Dendritic cell treated with granulocyte-macrophage colony-stimulating factor and Interleukin-4, amounts not matched to agents 40 ng/mL and 50 ng/mL, for 4 days (primary cell): Measurements from ENCODE around the gene SUN1.

Experiments
- H3K27ac Mint-ChIP-seq: one replicate; pipeline ENCODE4 v1.8.0; 2022; ENCODE audit warnings: mild to moderate bottlenecking, mixed read lengths
- H3K27me3 Mint-ChIP-seq: one replicate; pipeline ENCODE4 v1.8.0; 2022; ENCODE audit warnings: mild to moderate bottlenecking, mixed read lengths
- H3K36me3 Mint-ChIP-seq: one replicate; pipeline ENCODE4 v1.8.0; 2022; ENCODE audit warnings: low read depth, mixed read lengths
- H3K4me1 Mint-ChIP-seq: one replicate; pipeline ENCODE4 v1.8.0; 2022; ENCODE audit warnings: low read depth, mixed read lengths
- H3K4me3 Mint-ChIP-seq: one replicate; pipeline ENCODE4 v1.8.0; 2022; ENCODE audit warnings: mild to moderate bottlenecking, moderate library complexity, mixed read lengths
- H3K9me3 Mint-ChIP-seq: one replicate; pipeline ENCODE4 v1.8.0; 2022; ENCODE audit warnings: mixed read lengths
- intact Hi-C: fragments of 100-400 bp; cut with micrococcal nuclease; formaldehyde crosslinking; loops from one replicate; pipeline ENCODE4 v1.15.0; 2022

SUN1 gene, protein sequence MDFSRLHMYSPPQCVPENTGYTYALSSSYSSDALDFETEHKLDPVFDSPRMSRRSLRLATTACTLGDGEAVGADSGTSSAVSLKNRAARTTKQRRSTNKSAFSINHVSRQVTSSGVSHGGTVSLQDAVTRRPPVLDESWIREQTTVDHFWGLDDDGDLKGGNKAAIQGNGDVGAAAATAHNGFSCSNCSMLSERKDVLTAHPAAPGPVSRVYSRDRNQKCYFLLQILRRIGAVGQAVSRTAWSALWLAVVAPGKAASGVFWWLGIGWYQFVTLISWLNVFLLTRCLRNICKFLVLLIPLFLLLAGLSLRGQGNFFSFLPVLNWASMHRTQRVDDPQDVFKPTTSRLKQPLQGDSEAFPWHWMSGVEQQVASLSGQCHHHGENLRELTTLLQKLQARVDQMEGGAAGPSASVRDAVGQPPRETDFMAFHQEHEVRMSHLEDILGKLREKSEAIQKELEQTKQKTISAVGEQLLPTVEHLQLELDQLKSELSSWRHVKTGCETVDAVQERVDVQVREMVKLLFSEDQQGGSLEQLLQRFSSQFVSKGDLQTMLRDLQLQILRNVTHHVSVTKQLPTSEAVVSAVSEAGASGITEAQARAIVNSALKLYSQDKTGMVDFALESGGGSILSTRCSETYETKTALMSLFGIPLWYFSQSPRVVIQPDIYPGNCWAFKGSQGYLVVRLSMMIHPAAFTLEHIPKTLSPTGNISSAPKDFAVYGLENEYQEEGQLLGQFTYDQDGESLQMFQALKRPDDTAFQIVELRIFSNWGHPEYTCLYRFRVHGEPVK

DNA sequence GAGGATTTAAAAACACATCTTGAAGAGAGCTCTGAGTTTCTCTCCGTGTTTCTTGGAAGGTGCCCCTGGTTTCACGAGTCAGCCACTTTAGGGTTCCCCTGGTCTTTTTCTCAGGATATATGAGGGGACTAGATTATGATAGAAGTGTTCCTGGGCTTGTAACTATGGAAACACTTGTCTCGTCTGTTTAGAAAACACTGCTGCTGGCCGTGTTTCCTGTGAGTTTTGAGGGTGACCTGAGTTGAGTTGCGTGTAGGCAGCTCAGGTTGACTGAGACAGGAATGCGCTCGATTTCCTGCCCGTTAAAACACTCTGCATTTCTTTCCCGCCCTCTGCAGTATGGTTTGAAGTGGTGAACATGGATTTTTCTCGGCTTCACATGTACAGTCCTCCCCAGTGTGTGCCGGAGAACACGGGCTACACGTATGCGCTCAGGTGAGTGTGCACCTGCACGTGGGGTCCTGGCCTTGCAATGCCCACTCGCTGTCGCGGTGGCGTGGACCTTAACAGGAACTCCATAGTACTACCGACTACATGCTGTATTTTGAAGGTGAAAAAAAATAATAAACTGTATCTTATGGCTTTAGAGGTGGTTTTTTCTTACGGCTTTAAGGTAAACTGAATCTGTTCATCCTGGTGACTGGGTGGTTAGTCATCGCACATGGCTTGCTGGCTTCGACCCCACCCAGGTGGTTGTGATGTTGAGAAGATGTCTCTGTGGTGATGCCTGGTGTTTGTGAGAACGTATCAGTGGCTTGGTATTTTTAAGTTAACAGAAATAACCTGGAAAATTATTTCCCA is at the start of gene SUN1:
SUN1 (plus strand) TSS at position 310 of the 801 bp plus-strand sequence; CDS start at position 359, 49 bp downstream.
- intact Hi-C loops: no loop called here
- Mint-ChIP-seq H3K4me3 (no peak within 1 kb of the TSS), H3K9me3 (no peaks in the 10 kb centered on the region), H3K4me1 (peaks cover 40% of the 10 kb centered on the region), H3K36me3 (peaks cover 48% of the 10 kb centered on the region), H3K27ac (no peak within 1 kb of the TSS), H3K27me3 (peaks cover 9% of the 10 kb centered on the region)

- intact Hi-C loops: no loop called here
- H3K36me3 Mint-ChIP-seq: peaks cover 83% of the 10 kb centered on the region
These were observed 49.4 kb upstream of the SUN1 start for GRCh38 chr7:782718-783449.

DNA sequence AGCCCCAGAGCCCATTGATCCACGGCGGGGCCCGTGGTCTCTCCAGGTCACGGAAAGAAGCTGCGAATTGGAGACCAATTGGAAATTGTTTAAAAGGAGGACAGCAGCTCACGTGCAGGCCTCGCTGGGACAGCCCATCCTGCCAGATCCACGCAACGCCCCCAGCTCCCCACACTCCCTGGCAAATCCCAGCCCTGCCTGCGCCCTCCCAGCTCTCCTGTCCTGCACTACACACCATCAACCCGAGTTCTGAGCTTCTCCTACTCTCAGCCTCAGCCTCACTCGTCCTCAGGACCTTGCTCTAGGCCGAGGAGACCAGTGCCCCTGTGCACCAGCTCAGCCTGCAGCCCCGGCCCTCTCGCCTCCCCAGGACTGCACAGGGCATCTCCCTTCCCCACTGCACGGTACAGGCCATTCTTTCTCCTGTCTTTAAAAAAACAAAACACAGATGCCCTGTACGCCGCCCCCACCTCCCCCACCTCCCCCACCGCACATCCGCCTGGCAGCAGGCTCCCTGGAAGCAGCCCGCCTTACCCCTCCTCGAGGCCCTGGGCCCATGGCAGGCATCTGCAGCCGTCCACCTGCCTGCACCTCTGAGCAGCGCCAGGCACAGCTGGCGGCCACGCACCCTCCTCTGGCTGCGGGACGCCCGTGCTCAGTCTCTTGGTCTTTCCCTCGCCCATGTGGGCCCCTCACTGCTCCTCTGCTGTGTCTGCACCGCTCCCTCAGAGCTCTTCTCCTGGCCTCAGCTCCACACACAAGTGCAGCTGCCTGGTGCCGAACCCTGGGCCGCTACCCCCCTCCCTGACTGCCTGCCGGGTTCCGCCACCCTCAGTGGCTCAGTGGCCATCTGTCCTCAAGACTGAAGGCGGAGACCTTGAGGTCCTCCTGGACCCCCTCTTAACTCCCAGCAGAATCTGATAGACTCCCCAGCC is 48.5 kb upstream of the SUN1 start:
- H3K36me3 Mint-ChIP-seq: peaks cover 83% of the 10 kb centered on the region
- peaks cover 18% of the 10 kb centered on the region for H3K9me3 Mint-ChIP-seq
- intact Hi-C loops: no loop called here
- H3K27ac Mint-ChIP-seq: no peak overlapping the region
- no peaks in the 10 kb centered on the region for H3K4me1 Mint-ChIP-seq
- no peaks in the 10 kb centered on the region for H3K27me3 Mint-ChIP-seq
- no peak overlapping the region for H3K4me3 Mint-ChIP-seq

More at GRCh38 chr7:782718-783449, 49.4 kb upstream of the SUN1 start:
- Mint-ChIP-seq H3K4me1 (no peaks in the 10 kb centered on the region), H3K4me3 (no peak overlapping the region), H3K27ac (no peak overlapping the region), H3K27me3 (no peaks in the 10 kb centered on the region), H3K9me3 (peaks cover 12% of the 10 kb centered on the region)

DNA sequence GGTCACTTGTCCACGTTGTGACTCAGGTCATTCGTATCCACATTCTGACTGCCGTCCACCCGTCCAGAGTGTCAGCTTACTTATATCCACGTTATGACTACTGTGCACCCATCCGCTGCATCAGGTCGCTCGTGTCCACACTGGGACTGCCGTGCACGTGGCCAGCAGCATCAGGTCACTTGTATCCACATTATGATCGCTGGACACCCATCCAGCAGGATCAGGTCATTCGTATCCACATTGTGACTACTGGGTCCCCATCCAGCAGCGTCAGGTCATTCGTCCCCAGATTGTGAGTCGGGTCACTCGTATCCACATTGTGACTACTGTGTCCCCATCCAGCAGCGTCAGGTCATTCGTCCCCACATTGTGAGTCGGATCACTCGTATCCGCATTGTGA is 47.3 kb upstream of the SUN1 start:
- Mint-ChIP-seq H3K4me1 (no peaks in the 10 kb centered on the region), H3K4me3 (no peak overlapping the region), H3K27me3 (no peaks in the 10 kb centered on the region), H3K9me3 (peaks cover 24% of the 10 kb centered on the region), H3K27ac (no peak overlapping the region), H3K36me3 (peaks cover 80% of the 10 kb centered on the region)
- intact Hi-C loops: no loop called here

- no peak overlapping the region for H3K4me3 Mint-ChIP-seq
- intact Hi-C loops: no loop called here
- peaks cover 24% of the 10 kb centered on the region for H3K9me3 Mint-ChIP-seq
- no peaks in the 10 kb centered on the region for H3K27me3 Mint-ChIP-seq
- H3K36me3 Mint-ChIP-seq: peaks cover 77% of the 10 kb centered on the region
- H3K27ac Mint-ChIP-seq: no peak overlapping the region
- no peaks in the 10 kb centered on the region for H3K4me1 Mint-ChIP-seq
These were observed 46.9 kb upstream of the SUN1 start for GRCh38 chr7:785416-785815.

- no peak overlapping the region for H3K27ac Mint-ChIP-seq
- H3K4me3 Mint-ChIP-seq: no peak overlapping the region
- intact Hi-C loops: loop anchor here (1.0 kb wide), 1 partner anchor 87 kb away; no protein-coding TSS in a partner anchor
- peaks cover 64% of the 10 kb centered on the region for H3K36me3 Mint-ChIP-seq
- H3K9me3 Mint-ChIP-seq: peaks cover 24% of the 10 kb centered on the region
- H3K4me1 Mint-ChIP-seq: no peaks in the 10 kb centered on the region
- no peaks in the 10 kb centered on the region for H3K27me3 Mint-ChIP-seq
These were observed 45.6 kb upstream of the SUN1 start for GRCh38 chr7:786472-787255.

- intact Hi-C loops: no loop called here
- Mint-ChIP-seq H3K4me3 (no peak overlapping the region), H3K27me3 (no peaks in the 10 kb centered on the region), H3K36me3 (peaks cover 55% of the 10 kb centered on the region), H3K27ac (no peak overlapping the region), H3K9me3 (peaks cover 15% of the 10 kb centered on the region), H3K4me1 (no peaks in the 10 kb centered on the region)
These were observed 44.7 kb upstream of the SUN1 start for GRCh38 chr7:787332-788240.

DNA sequence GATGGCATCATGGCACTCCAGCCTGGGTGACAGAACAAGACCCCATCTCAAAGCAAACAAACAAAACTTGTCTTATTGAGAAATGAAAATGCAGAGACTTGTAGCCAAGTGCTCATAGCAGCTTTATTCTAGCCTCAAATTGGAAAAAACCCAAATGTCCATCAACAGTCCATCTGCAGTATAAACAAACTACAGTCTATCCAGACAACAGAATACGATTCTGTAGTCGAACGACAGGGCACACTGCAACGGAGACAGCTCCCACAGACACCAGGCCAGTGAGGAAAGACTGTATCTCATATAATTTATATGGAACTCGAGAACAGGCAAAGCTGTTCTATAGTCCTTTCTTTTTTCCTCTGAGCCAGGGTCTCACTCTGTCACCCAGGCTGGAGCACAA is 40.8 kb upstream of the SUN1 start:
- no peaks in the 10 kb centered on the region for H3K27me3 Mint-ChIP-seq
- H3K27ac Mint-ChIP-seq: no peak overlapping the region
- no peaks in the 10 kb centered on the region for H3K4me1 Mint-ChIP-seq
- peaks cover 12% of the 10 kb centered on the region for H3K9me3 Mint-ChIP-seq
- no peak overlapping the region for H3K4me3 Mint-ChIP-seq
- intact Hi-C loops: no loop called here
- H3K36me3 Mint-ChIP-seq: peaks cover 23% of the 10 kb centered on the region

DNA sequence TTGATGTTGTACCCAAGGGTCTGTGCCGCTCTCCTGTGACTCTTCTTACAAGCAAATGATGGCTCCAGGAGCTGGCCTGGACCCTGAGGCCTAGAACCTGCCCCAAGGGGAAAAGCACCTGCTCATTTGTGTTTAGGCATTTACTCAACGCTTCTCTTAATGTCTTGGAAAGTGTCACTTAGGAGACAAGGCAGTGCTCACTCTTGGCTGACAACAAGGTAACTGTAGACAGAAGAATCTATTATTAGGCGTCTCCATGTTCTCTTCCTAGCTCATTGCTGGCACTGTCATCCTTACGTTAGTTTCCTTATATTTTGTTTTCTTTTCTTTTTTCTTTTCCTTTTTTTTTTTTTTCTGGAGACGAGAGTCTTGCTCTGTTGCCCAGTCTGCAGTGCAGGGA is 38.1 kb upstream of the SUN1 start:
- Mint-ChIP-seq H3K27ac (no peak overlapping the region), H3K4me3 (no peak overlapping the region), H3K27me3 (no peaks in the 10 kb centered on the region), H3K4me1 (peaks cover 7% of the 10 kb centered on the region), H3K9me3 (peaks cover 3% of the 10 kb centered on the region), H3K36me3 (peaks cover 5% of the 10 kb centered on the region)
- intact Hi-C loops: no loop called here

DNA sequence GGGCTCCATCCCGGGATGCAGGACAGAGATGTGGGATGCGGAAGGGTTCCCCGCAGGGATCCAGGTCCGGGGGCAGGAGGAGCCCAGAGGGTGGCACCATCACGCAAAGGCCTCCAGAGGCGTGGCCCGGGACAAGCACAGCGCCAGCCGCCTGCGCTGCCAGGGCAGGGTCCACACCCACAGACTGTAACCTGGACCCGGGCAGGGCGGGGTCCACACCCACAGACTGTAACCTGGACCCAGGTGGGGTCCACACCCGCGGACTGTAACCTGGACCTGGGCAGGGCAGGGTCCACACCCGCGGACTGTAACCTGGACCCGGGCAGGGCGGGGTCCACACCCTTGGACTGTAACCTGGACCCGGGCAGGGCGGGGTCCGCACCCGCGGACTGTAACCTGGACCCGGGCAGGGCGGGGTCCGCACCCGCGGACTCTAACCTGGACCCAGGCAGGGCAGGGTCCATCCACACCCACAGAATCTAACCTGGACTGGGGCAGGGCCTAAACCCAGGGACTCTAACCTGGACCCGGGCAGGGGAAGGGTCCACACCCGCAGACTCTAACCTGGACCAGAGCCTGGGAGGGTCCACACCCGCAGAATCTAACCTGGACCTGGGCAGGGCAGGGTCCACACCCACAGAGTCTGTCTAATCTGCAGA is 37.5 kb upstream of the SUN1 start:
- Mint-ChIP-seq H3K9me3 (no peaks in the 10 kb centered on the region), H3K27ac (no peak overlapping the region), H3K4me3 (no peak overlapping the region), H3K36me3 (no peaks in the 10 kb centered on the region), H3K4me1 (peaks cover 10% of the 10 kb centered on the region), H3K27me3 (no peaks in the 10 kb centered on the region)
- intact Hi-C loops: no loop called here
